ENCODE results near the gene RPL36A.

The RPL36A gene

GRCh38 chrX:101408532-101408841 lies 17.7 kb downstream of the RPL36A start:
- H3K27me3 ChIP-seq (ENCODE audit: insufficient read depth, poor library complexity, severe bottlenecking): no peaks in the 10 kb centered on the region
- peaks cover 12% of the 10 kb centered on the region for H3K36me3 ChIP-seq (ENCODE audit: low read depth)
- peak overlapping the region; percentile 51 for H3K4me3 ChIP-seq (ENCODE audit: severe bottlenecking)
- TF ChIP-seq CTCF (IDR thresholded peaks at IDR 0.05; ENCODE audit: poor library complexity, severe bottlenecking): no peak
- H3K9me3 ChIP-seq (ENCODE audit: severe bottlenecking): no peaks in the 10 kb centered on the region
- no peaks in the 10 kb centered on the region for H3K4me1 ChIP-seq (ENCODE audit: insufficient read depth, poor library complexity, severe bottlenecking)
- ATAC-seq (ENCODE audit: low read depth) (peak; percentile 6; the same call in 2 of the 3 replicates), DNase-seq (ENCODE audit: low spot score) (no peak)
- H3K27ac ChIP-seq (ENCODE audit: poor library complexity, severe bottlenecking): peak overlapping the region; percentile 65

GRCh38 chrX:101409043-101409442 lies 18.2 kb downstream of the RPL36A start:
- H3K27me3 ChIP-seq (ENCODE audit: insufficient read depth, poor library complexity, severe bottlenecking): no peaks in the 10 kb centered on the region
- no peak for TF ChIP-seq CTCF (IDR thresholded peaks at IDR 0.05; ENCODE audit: poor library complexity, severe bottlenecking)
- DNase-seq (ENCODE audit: low spot score): no peak
- no peaks in the 10 kb centered on the region for H3K9me3 ChIP-seq (ENCODE audit: severe bottlenecking)
- ATAC-seq (ENCODE audit: low read depth): no peak
- peaks cover 17% of the 10 kb centered on the region for H3K36me3 ChIP-seq (ENCODE audit: low read depth)
- no peaks in the 10 kb centered on the region for H3K4me1 ChIP-seq (ENCODE audit: insufficient read depth, poor library complexity, severe bottlenecking)
- peak overlapping the region; percentile 51 for H3K4me3 ChIP-seq (ENCODE audit: severe bottlenecking)
- peak overlapping the region; percentile 65 for H3K27ac ChIP-seq (ENCODE audit: poor library complexity, severe bottlenecking)

- no peaks in the 10 kb centered on the region for H3K27me3 ChIP-seq (ENCODE audit: insufficient read depth, poor library complexity, severe bottlenecking)
- DNase-seq (ENCODE audit: low spot score) (no peak), ATAC-seq (ENCODE audit: low read depth) (no peak)
- H3K36me3 ChIP-seq (ENCODE audit: low read depth): peaks cover 22% of the 10 kb centered on the region
- H3K27ac ChIP-seq (ENCODE audit: poor library complexity, severe bottlenecking): no peak overlapping the region
- no peaks in the 10 kb centered on the region for H3K9me3 ChIP-seq (ENCODE audit: severe bottlenecking)
- TF ChIP-seq CTCF (IDR thresholded peaks at IDR 0.05; ENCODE audit: poor library complexity, severe bottlenecking): no peak
- H3K4me1 ChIP-seq (ENCODE audit: insufficient read depth, poor library complexity, severe bottlenecking): no peaks in the 10 kb centered on the region
- peak overlapping the region; percentile 7 for H3K4me3 ChIP-seq (ENCODE audit: severe bottlenecking)
Observed at GRCh38 chrX:101410461-101410860, 19.6 kb downstream of the RPL36A start.

- Histone ChIP-seq H3K27me3 (ENCODE audit: insufficient read depth, poor library complexity, severe bottlenecking) (no peaks in the 10 kb centered on the region), H3K4me3 (ENCODE audit: severe bottlenecking) (no peak overlapping the region), H3K9me3 (ENCODE audit: severe bottlenecking) (no peaks in the 10 kb centered on the region), H3K4me1 (ENCODE audit: insufficient read depth, poor library complexity, severe bottlenecking) (no peaks in the 10 kb centered on the region), H3K27ac (ENCODE audit: poor library complexity, severe bottlenecking) (no peak overlapping the region), H3K36me3 (ENCODE audit: low read depth) (peaks cover 22% of the 10 kb centered on the region)
- ATAC-seq (ENCODE audit: low read depth) (no peak), DNase-seq (ENCODE audit: low spot score) (no peak)
- no peak for TF ChIP-seq CTCF (IDR thresholded peaks at IDR 0.05; ENCODE audit: poor library complexity, severe bottlenecking)
Observed at GRCh38 chrX:101411984-101412383, 21.2 kb downstream of the RPL36A start.

GRCh38 chrX:101415180-101416145 lies 24.7 kb downstream of the RPL36A start:
- no peaks in the 10 kb centered on the region for H3K9me3 ChIP-seq (ENCODE audit: severe bottlenecking)
- no peak overlapping the region for H3K27ac ChIP-seq (ENCODE audit: poor library complexity, severe bottlenecking)
- ATAC-seq (ENCODE audit: low read depth) (peak; percentile 46; the same call in 2 of the 3 replicates), DNase-seq (ENCODE audit: low spot score) (no peak)
- no peaks in the 10 kb centered on the region for H3K27me3 ChIP-seq (ENCODE audit: insufficient read depth, poor library complexity, severe bottlenecking)
- H3K4me3 ChIP-seq (ENCODE audit: severe bottlenecking): no peak overlapping the region
- H3K36me3 ChIP-seq (ENCODE audit: low read depth): peaks cover 19% of the 10 kb centered on the region
- peak; percentile 62 for TF ChIP-seq CTCF (IDR thresholded peaks at IDR 0.05; ENCODE audit: poor library complexity, severe bottlenecking)
- H3K4me1 ChIP-seq (ENCODE audit: insufficient read depth, poor library complexity, severe bottlenecking): no peaks in the 10 kb centered on the region

Data from RWPE2 (cell line).